CD4-positive, alpha-beta T cell (primary cell): ENCODE measurements around the gene INPP4B. TPM values are rescaled to one million over a fixed set of nuclear protein-coding genes. Genes with fewer than 3 reads are reported as not detected.
"Not testable (repeated sequence)": the region's sequence is repeated elsewhere in the genome, so short reads cannot be mapped to it uniquely, and the experiment has no call there.

ENCODE experiments used
- ATAC-seq: fragments of 200-7000 bp; cut with Tn5 transposase; one replicate; pipeline ENCODE4 v1.10.0; 2022; ENCODE audit warnings: mild to moderate bottlenecking; ENCODE audit not compliant: poor library complexity
- CTCF ChIA-PET: fragments of 350-600 bp; sonication (Branson Sonifier 250); formaldehyde crosslinking; loops from one replicate; lab custom pipeline; 2021; ENCODE audit warnings: antibody characterized with exemption, inconsistent platforms; lab: Charles Lee
- POLR2A ChIA-PET: fragments of 350-600 bp; sonication (Branson Sonifier 250); formaldehyde crosslinking; loops from one replicate; lab custom pipeline; 2021; ENCODE audit warnings: antibody characterized with exemption, inconsistent platforms; lab: Charles Lee
- DNase-seq, 14 experiments: peaks; one replicate each; pipeline ENCODE4 v3.0.0-alpha.2; 2013 to 2020; ENCODE audit warnings: mixed read lengths in 2 of 14
- H3K27ac ChIP-seq, 2 donors: one replicate each; pipeline versions ENCODE4 v1.5.1 to v1.7.0; 2013; ENCODE audit warnings: low read length in 2 of 2, low read depth in 1 of 2, mild to moderate bottlenecking in 1 of 2
- H3K27me3 ChIP-seq, 2 experiments: 1 replicate in 1 of 2; 2 replicates in 1 of 2; pipeline versions ENCODE4 v1.6.1 to v1.7.0; 2013; ENCODE audit warnings: low read length in 2 of 2, control low read depth in 1 of 2, mild to moderate bottlenecking in 1 of 2, moderate library complexity in 1 of 2; ENCODE audit not compliant: insufficient read depth in 2 of 2, control insufficient read depth in 1 of 2
- H3K36me3 ChIP-seq: one replicate; pipeline ENCODE4 v1.6.1; 2013; ENCODE audit warnings: low read length, control low read depth; ENCODE audit not compliant: insufficient read depth
- H3K4me1 ChIP-seq: one replicate; pipeline ENCODE4 v1.6.1; 2013; ENCODE audit warnings: low read length, control low read depth; ENCODE audit not compliant: insufficient read depth
- H3K4me3 ChIP-seq: one replicate; pipeline ENCODE4 v1.5.1; 2013; ENCODE audit warnings: mild to moderate bottlenecking, low read length, moderate library complexity
- H3K9me3 ChIP-seq, 2 experiments: 1 replicate in 1 of 2; 2 replicates in 1 of 2; pipeline versions ENCODE4 v1.6.1 to v1.7.0; 2013; ENCODE audit warnings: low read length in 2 of 2, mild to moderate bottlenecking in 2 of 2, control low read depth in 1 of 2, moderate library complexity in 1 of 2; ENCODE audit not compliant: control insufficient read depth in 1 of 2, insufficient read depth in 1 of 2
- H3K27ac Mint-ChIP-seq: one replicate; pipeline ENCODE4 v1.8.0; 2020; ENCODE audit warnings: mixed read lengths
- H3K27me3 Mint-ChIP-seq: one replicate; pipeline ENCODE4 v1.8.0; 2021; ENCODE audit warnings: mixed read lengths
- H3K36me3 Mint-ChIP-seq: one replicate; pipeline ENCODE4 v1.8.0; 2021; ENCODE audit warnings: low read depth, mixed read lengths
- H3K4me1 Mint-ChIP-seq: one replicate; pipeline ENCODE4 v1.8.0; 2021; ENCODE audit warnings: low read depth, mixed read lengths
- H3K4me3 Mint-ChIP-seq: one replicate; pipeline ENCODE4 v1.8.0; 2020; ENCODE audit warnings: mild to moderate bottlenecking, mixed read lengths
- H3K9me3 Mint-ChIP-seq: one replicate; pipeline ENCODE4 v1.8.0; 2020; ENCODE audit warnings: mixed read lengths
- intact Hi-C, 2 experiments: fragments of 100-400 bp; cut with DNase I in 1 of 2; cut with micrococcal nuclease in 1 of 2; formaldehyde crosslinking; loops; one replicate each; pipeline versions ENCODE4 v1.15.1 to v1.9.0; 2023 to 2025; cut with DNase I, micrococcal nuclease
- total RNA-seq, 174 experiments: library from RNA in 2 of 174; stranded (reverse) in 2 of 174; gene quantifications; one replicate each; pipeline ENCODE4 v1.2.3 and lab custom pipeline; 2021 to 2026
- TF ChIP-seq, protein P1 (sequence below): fragments of 200-600 bp; IDR thresholded peaks from one replicate; pipeline ENCODE4 v1.8.0; 2022; ENCODE audit warnings: antibody characterized with exemption, mild to moderate bottlenecking

INPP4B gene
- total RNA-seq, 2 experiments from 2014 or later, result 50.7 to 53.8 TPM

DNA sequence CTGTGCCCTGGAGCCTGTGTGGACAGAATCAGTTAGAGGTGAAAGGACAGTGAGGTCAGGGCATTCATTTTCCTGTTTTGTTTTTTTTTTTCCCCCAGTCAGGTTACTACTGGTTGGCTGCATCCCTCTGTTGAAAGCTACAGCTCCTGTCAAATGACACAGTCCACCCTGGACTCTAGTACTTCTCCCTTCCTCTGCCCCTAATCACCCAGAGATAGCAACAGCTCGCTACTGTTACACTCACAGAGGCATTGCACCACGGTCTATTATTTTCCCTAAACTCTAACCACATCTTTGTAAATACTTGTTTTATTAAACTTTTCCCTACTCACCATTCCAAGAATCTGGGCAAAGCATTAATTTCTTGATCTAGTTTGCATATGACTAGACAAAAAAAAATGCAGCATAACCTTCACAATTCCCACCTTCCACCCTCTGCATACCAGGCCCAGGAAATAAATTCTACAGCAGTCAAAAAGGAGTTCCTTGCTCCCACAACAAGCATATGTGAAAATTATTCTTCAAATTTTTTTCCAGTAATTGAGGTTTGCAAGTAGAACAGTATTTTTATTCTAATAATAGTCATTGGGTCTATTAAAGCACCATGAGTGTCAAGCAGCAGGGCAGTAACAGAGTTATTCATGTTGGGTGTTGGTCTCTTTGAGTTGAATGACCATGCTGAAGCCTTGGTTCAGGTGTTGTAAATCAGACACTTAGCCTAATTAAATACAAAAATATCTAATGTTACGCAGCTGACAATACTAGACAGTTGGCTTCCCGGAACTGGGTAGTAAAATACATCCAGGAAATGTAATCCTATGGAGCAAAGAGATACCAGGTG is 329.2 kb downstream of the INPP4B start:
- intact Hi-C loops, result loop anchor here in 1 of 2 experiments (5.0 kb wide), 1 partner anchor 65 kb away; no protein-coding TSS in a partner anchor
- TF ChIP-seq, protein P1, sequence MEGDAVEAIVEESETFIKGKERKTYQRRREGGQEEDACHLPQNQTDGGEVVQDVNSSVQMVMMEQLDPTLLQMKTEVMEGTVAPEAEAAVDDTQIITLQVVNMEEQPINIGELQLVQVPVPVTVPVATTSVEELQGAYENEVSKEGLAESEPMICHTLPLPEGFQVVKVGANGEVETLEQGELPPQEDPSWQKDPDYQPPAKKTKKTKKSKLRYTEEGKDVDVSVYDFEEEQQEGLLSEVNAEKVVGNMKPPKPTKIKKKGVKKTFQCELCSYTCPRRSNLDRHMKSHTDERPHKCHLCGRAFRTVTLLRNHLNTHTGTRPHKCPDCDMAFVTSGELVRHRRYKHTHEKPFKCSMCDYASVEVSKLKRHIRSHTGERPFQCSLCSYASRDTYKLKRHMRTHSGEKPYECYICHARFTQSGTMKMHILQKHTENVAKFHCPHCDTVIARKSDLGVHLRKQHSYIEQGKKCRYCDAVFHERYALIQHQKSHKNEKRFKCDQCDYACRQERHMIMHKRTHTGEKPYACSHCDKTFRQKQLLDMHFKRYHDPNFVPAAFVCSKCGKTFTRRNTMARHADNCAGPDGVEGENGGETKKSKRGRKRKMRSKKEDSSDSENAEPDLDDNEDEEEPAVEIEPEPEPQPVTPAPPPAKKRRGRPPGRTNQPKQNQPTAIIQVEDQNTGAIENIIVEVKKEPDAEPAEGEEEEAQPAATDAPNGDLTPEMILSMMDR, result no peak
- no peaks in the 10 kb centered on the region for H3K4me1 ChIP-seq
- H3K9me3 Mint-ChIP-seq, result peaks cover 3% of the 10 kb centered on the region
- no peak for DNase-seq
- no peak overlapping the region for H3K27ac ChIP-seq
- H3K36me3 ChIP-seq, result no peaks in the 10 kb centered on the region
- ChIA-PET CTCF (no interaction called here), POLR2A (no interaction called here)
- H3K9me3 ChIP-seq, result no peaks in the 10 kb centered on the region
- no peak overlapping the region for H3K4me3 ChIP-seq
- H3K27me3 ChIP-seq, result no peaks in the 10 kb centered on the region
- no peak overlapping the region for H3K4me3 Mint-ChIP-seq
- H3K36me3 Mint-ChIP-seq, result no peaks in the 10 kb centered on the region
- no peaks in the 10 kb centered on the region for H3K27me3 Mint-ChIP-seq
- H3K27ac Mint-ChIP-seq, result no peak overlapping the region
- H3K4me1 Mint-ChIP-seq, result peaks cover 5% of the 10 kb centered on the region
- ATAC-seq, result no peak

- no peaks in the 10 kb centered on the region for H3K27me3 Mint-ChIP-seq
- no peak overlapping the region for H3K4me3 Mint-ChIP-seq
- ATAC-seq (no peak), DNase-seq (no peak)
- no peaks in the 10 kb centered on the region for H3K36me3 Mint-ChIP-seq
- TF ChIP-seq, protein P1, result no peak
- H3K4me1 Mint-ChIP-seq, result no peaks in the 10 kb centered on the region
- H3K9me3 Mint-ChIP-seq, result no peaks in the 10 kb centered on the region
- POLR2A ChIA-PET, result no interaction called here
- Histone ChIP-seq H3K27me3 (no peaks in the 10 kb centered on the region), H3K4me3 (no peak overlapping the region), H3K9me3 (no peaks in the 10 kb centered on the region), H3K36me3 (no peaks in the 10 kb centered on the region), H3K27ac (no peak overlapping the region), H3K4me1 (no peaks in the 10 kb centered on the region)
- H3K27ac Mint-ChIP-seq, result no peak overlapping the region
- CTCF ChIA-PET, result interaction anchor here (0.8 kb wide), 1 partner anchor 29 kb away, joined by 3 read pairs; no protein-coding TSS in a partner anchor
- intact Hi-C loops, result no loop called here
Observed at GRCh38 chr4:142512161-142512560, 333.9 kb downstream of the INPP4B start.

GRCh38 chr4:142509881-142510280 is 336.2 kb downstream of the INPP4B start:
- Mint-ChIP-seq H3K27me3 (no peaks in the 10 kb centered on the region), H3K36me3 (no peaks in the 10 kb centered on the region), H3K9me3 (no peaks in the 10 kb centered on the region), H3K4me3 (no peak overlapping the region), H3K27ac (no peak overlapping the region), H3K4me1 (no peaks in the 10 kb centered on the region)
- Histone ChIP-seq H3K36me3 (no peaks in the 10 kb centered on the region), H3K27ac (no peak overlapping the region), H3K9me3 (no peaks in the 10 kb centered on the region), H3K27me3 (no peaks in the 10 kb centered on the region), H3K4me1 (no peaks in the 10 kb centered on the region), H3K4me3 (no peak overlapping the region)
- DNase-seq (no peak), ATAC-seq (no peak)
- POLR2A ChIA-PET, result no interaction called here
- intact Hi-C loops, result no loop called here
- CTCF ChIA-PET, result no interaction called here
- TF ChIP-seq, protein P1, result no peak

DNA sequence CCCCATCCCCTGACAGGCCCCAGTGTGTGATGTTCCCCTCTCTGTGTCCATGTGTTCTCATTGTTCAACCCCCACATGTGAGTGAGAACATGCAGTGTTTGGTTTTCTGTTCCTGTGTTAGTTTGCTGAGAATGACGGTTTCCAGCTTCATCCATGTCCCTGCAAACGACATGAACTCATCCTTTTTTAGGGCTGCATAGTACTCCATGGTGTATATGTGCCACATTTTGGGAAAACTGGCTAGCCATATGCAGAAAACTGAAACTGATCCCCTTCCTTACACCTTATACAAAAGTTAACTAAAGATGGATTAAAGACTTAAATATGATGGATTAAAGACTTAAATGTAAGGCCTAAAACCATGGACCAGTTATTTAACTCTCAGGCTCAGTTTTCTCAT is 336.7 kb downstream of the INPP4B start:
- ATAC-seq, H3K27ac Mint-ChIP-seq, H3K27ac ChIP-seq, H3K9me3 ChIP-seq, H3K36me3 ChIP-seq, H3K4me3 Mint-ChIP-seq, H3K9me3 Mint-ChIP-seq, H3K36me3 Mint-ChIP-seq, CTCF ChIA-PET, H3K4me3 ChIP-seq, intact Hi-C loops, H3K27me3 ChIP-seq, H3K4me1 ChIP-seq, POLR2A ChIA-PET, DNase-seq, H3K4me1 Mint-ChIP-seq, H3K27me3 Mint-ChIP-seq: not testable (repeated sequence)
